Activated CD8-positive, alpha-beta memory T cell treated with anti-CD3 and anti-CD28 coated beads for 24 hours (primary cell): Measurements from ENCODE around the gene C20orf204.
"Not testable (repeated sequence)": the region's sequence is repeated elsewhere in the genome, so short reads cannot be mapped to it uniquely, and the experiment has no call there.

Experiments used
- DNase-seq: peaks from one replicate; pipeline ENCODE4 v3.0.0-alpha.2; 2020

Gene C20orf204

GRCh38 chr20:64035933-64036345 lies at the start of gene C20orf204:
Gene C20orf204, plus strand, starts transcription at chr20:64036182. Its CDS starts 142 bp downstream, at chr20:64036324.
- DNase-seq: no peak

GRCh38 chr20:64000906-64001305 lies 35.1 kb upstream of the C20orf204 start:
- DNase-seq: no peak

- no peak for DNase-seq
Measured at GRCh38 chr20:64001607-64002011, 34.4 kb upstream of the C20orf204 start.

- DNase-seq: no peak
Measured at GRCh38 chr20:64003960-64004725, 31.8 kb upstream of the C20orf204 start.

- DNase-seq: no peak
Measured at GRCh38 chr20:64005394-64005793, 30.6 kb upstream of the C20orf204 start.

GRCh38 chr20:64006490-64006889 lies 29.5 kb upstream of the C20orf204 start:
- DNase-seq: no peak

- no peak for DNase-seq
Measured at GRCh38 chr20:64006902-64007301, 29.1 kb upstream of the C20orf204 start.

- DNase-seq: no peak
Measured at GRCh38 chr20:64009811-64010387, 26.1 kb upstream of the C20orf204 start.

GRCh38 chr20:64010711-64011237 lies 25.2 kb upstream of the C20orf204 start:
- no peak for DNase-seq

GRCh38 chr20:64011366-64011779 lies 24.6 kb upstream of the C20orf204 start:
- DNase-seq: no peak

- DNase-seq: not testable (repeated sequence)
Measured at GRCh38 chr20:64012385-64013154, 23.4 kb upstream of the C20orf204 start.

- no peak for DNase-seq
Measured at GRCh38 chr20:64015635-64016034, 20.3 kb upstream of the C20orf204 start.

GRCh38 chr20:64021124-64021975 lies 14.6 kb upstream of the C20orf204 start:
- DNase-seq: no peak

GRCh38 chr20:64022671-64023360 lies 13.2 kb upstream of the C20orf204 start:
- no peak for DNase-seq

- no peak for DNase-seq
Measured at GRCh38 chr20:64023361-64024140, 12.4 kb upstream of the C20orf204 start.

GRCh38 chr20:64024141-64024990 lies 11.6 kb upstream of the C20orf204 start:
- DNase-seq: no peak

- DNase-seq: no peak
Measured at GRCh38 chr20:64025101-64025825, 10.7 kb upstream of the C20orf204 start.

GRCh38 chr20:64025826-64026412 lies 10.1 kb upstream of the C20orf204 start:
- no peak for DNase-seq
